Activated naive CD4-positive, alpha-beta T cell treated with anti-CD3 and anti-CD28 coated beads for 36 hours (primary cell): ENCODE measurements around the gene SLC28A3. TPM values are rescaled to one million over a fixed set of nuclear protein-coding genes. Genes with fewer than 3 reads are reported as not detected.

ENCODE experiments used
- CTCF ChIA-PET: fragments of 350-600 bp; sonication (Branson Sonifier 250); formaldehyde crosslinking; loops from one replicate; lab custom pipeline; 2021; ENCODE audit warnings: antibody characterized with exemption; lab: Charles Lee
- DNase-seq: peaks from one replicate; pipeline ENCODE4 v3.0.0-alpha.2; 2020
- H3K27ac Mint-ChIP-seq: one replicate; pipeline ENCODE4 v1.8.0; 2021; ENCODE audit warnings: mild to moderate bottlenecking, mixed read lengths
- H3K27me3 Mint-ChIP-seq: one replicate; pipeline ENCODE4 v1.8.0; 2021; ENCODE audit warnings: low read depth, mixed read lengths
- H3K36me3 Mint-ChIP-seq: one replicate; pipeline ENCODE4 v1.8.0; 2021; ENCODE audit warnings: low read depth, mixed read lengths
- H3K4me1 Mint-ChIP-seq: one replicate; pipeline ENCODE4 v1.8.0; 2021; ENCODE audit warnings: low read depth, mixed read lengths
- H3K4me3 Mint-ChIP-seq: one replicate; pipeline ENCODE4 v1.8.0; 2021; ENCODE audit warnings: mild to moderate bottlenecking, moderate library complexity, mixed read lengths
- H3K9me3 Mint-ChIP-seq: one replicate; pipeline ENCODE4 v1.8.0; 2021; ENCODE audit warnings: mixed read lengths
- intact Hi-C: fragments of 100-400 bp; cut with micrococcal nuclease; formaldehyde crosslinking; loops from one replicate; pipeline ENCODE4 v1.15.1; 2023
- total RNA-seq, 2 experiments: library from RNA; stranded (reverse); gene quantifications; one replicate each; pipeline ENCODE4 v1.2.3, GENCODE V29; 2021

SLC28A3 gene
- total RNA-seq, 2 experiments from 2014 or later = 0.32 to 0.33 TPM

GRCh38 chr9:84317563-84317962, 23.0 kb downstream of the SLC28A3 start:
- intact Hi-C loops = loop anchor here (2.0 to 5.0 kb wide), 3 partner anchors 143 to 695 kb away; partner anchors contain the start of genes HNRNPK, IDNK and RMI1
- DNase-seq = peak; percentile 34
- CTCF ChIA-PET = interaction anchor here (1.0 to 6.0 kb wide), 5 partner anchors 12 to 395 kb away, joined by 3 to 27 read pairs (median 11); no protein-coding TSS in a partner anchor
- Mint-ChIP-seq H3K27me3 (no peaks in the 10 kb centered on the region), H3K27ac (no peak overlapping the region), H3K4me1 (peaks cover 14% of the 10 kb centered on the region), H3K36me3 (no peaks in the 10 kb centered on the region), H3K4me3 (no peak overlapping the region), H3K9me3 (no peaks in the 10 kb centered on the region)

GRCh38 chr9:84315278-84315877, 25.2 kb downstream of the SLC28A3 start:
- Mint-ChIP-seq H3K4me3 (no peak overlapping the region), H3K27me3 (no peaks in the 10 kb centered on the region), H3K9me3 (no peaks in the 10 kb centered on the region), H3K4me1 (peaks cover 14% of the 10 kb centered on the region), H3K36me3 (no peaks in the 10 kb centered on the region), H3K27ac (no peak overlapping the region)
- peak; percentile 79 for DNase-seq
- intact Hi-C loops = loop anchor here (1.0 to 5.0 kb wide), 7 partner anchors 19 to 693 kb away; partner anchors contain the start of genes HNRNPK, IDNK, KIF27 and RMI1
- CTCF ChIA-PET = interaction anchor here (0.6 to 6.0 kb wide), 19 partner anchors 9 to 378 kb away, joined by 3 to 27 read pairs (median 4); no protein-coding TSS in a partner anchor

- no peak for DNase-seq
- Mint-ChIP-seq H3K27me3 (no peaks in the 10 kb centered on the region), H3K4me3 (no peak overlapping the region), H3K36me3 (no peaks in the 10 kb centered on the region), H3K4me1 (peaks cover 14% of the 10 kb centered on the region), H3K9me3 (no peaks in the 10 kb centered on the region), H3K27ac (peak overlapping the region; percentile 44)
- intact Hi-C loops = loop anchor here (2.0 kb wide), 1 partner anchor 90 kb away; no protein-coding TSS in a partner anchor
- CTCF ChIA-PET = interaction anchor here (0.7 to 6.0 kb wide), 12 partner anchors 8 to 929 kb away, joined by 3 to 27 read pairs (median 6); no protein-coding TSS in a partner anchor
Measured at GRCh38 chr9:84314306-84314705, 26.3 kb downstream of the SLC28A3 start.

- H3K4me3 Mint-ChIP-seq = no peak overlapping the region
- intact Hi-C loops = no loop called here
- CTCF ChIA-PET = interaction anchor here (1.0 kb wide), 1 partner anchor 86 kb away, joined by 3 read pairs; no protein-coding TSS in a partner anchor
Measured at GRCh38 chr9:84310883-84311282, 29.7 kb downstream of the SLC28A3 start.

GRCh38 chr9:84305497-84306131, 34.9 kb downstream of the SLC28A3 start:
- Mint-ChIP-seq H3K36me3 (no peaks in the 10 kb centered on the region), H3K27me3 (no peaks in the 10 kb centered on the region), H3K27ac (no peak overlapping the region), H3K9me3 (no peaks in the 10 kb centered on the region), H3K4me3 (no peak overlapping the region), H3K4me1 (peaks cover 14% of the 10 kb centered on the region)
- DNase-seq = no peak
- CTCF ChIA-PET = interaction anchor here (1.2 to 1.9 kb wide), 4 partner anchors 10 to 368 kb away, joined by 3 to 11 read pairs (median 8); no protein-coding TSS in a partner anchor
- intact Hi-C loops = no loop called here

More at GRCh38 chr9:84310883-84311282, 29.7 kb downstream of the SLC28A3 start:
- no peaks in the 10 kb centered on the region for H3K9me3 Mint-ChIP-seq
- peaks cover 14% of the 10 kb centered on the region for H3K4me1 Mint-ChIP-seq
- H3K27me3 Mint-ChIP-seq = no peaks in the 10 kb centered on the region
- no peak for DNase-seq
- H3K27ac Mint-ChIP-seq = no peak overlapping the region
- no peaks in the 10 kb centered on the region for H3K36me3 Mint-ChIP-seq

GRCh38 chr9:84304166-84304565, 36.4 kb downstream of the SLC28A3 start:
- Mint-ChIP-seq H3K27ac (no peak overlapping the region), H3K9me3 (no peaks in the 10 kb centered on the region), H3K4me3 (no peak overlapping the region), H3K27me3 (no peaks in the 10 kb centered on the region), H3K4me1 (peaks cover 14% of the 10 kb centered on the region), H3K36me3 (no peaks in the 10 kb centered on the region)
- intact Hi-C loops = no loop called here
- DNase-seq = no peak
- CTCF ChIA-PET = interaction anchor here (0.6 to 1.5 kb wide), 5 partner anchors 10 to 839 kb away, joined by 3 to 8 read pairs (median 4); no protein-coding TSS in a partner anchor

GRCh38 chr9:84303061-84303460, 37.5 kb downstream of the SLC28A3 start:
- H3K4me3 Mint-ChIP-seq = no peak overlapping the region
- H3K36me3 Mint-ChIP-seq = no peaks in the 10 kb centered on the region
- H3K9me3 Mint-ChIP-seq = no peaks in the 10 kb centered on the region
- H3K4me1 Mint-ChIP-seq = peaks cover 14% of the 10 kb centered on the region
- no peaks in the 10 kb centered on the region for H3K27me3 Mint-ChIP-seq
- no peak for DNase-seq
- CTCF ChIA-PET = no interaction called here
- intact Hi-C loops = no loop called here
- H3K27ac Mint-ChIP-seq = no peak overlapping the region

- no peak for DNase-seq
- intact Hi-C loops = no loop called here
- Mint-ChIP-seq H3K4me1 (peaks cover 26% of the 10 kb centered on the region), H3K27me3 (no peaks in the 10 kb centered on the region), H3K27ac (no peak overlapping the region), H3K4me3 (no peak overlapping the region), H3K9me3 (no peaks in the 10 kb centered on the region), H3K36me3 (no peaks in the 10 kb centered on the region)
- CTCF ChIA-PET = interaction anchor here (0.6 kb wide), 1 partner anchor 381 kb away, joined by 3 read pairs; no protein-coding TSS in a partner anchor
Measured at GRCh38 chr9:84301851-84302250, 38.7 kb downstream of the SLC28A3 start.

GRCh38 chr9:84300271-84300670, 40.3 kb downstream of the SLC28A3 start:
- no peak for DNase-seq
- intact Hi-C loops = no loop called here
- CTCF ChIA-PET = interaction anchor here (0.7 to 1.3 kb wide), 3 partner anchors 16 to 40 kb away, joined by 3 to 4 read pairs (median 4); no protein-coding TSS in a partner anchor
- H3K27me3 Mint-ChIP-seq = no peaks in the 10 kb centered on the region
- no peaks in the 10 kb centered on the region for H3K9me3 Mint-ChIP-seq
- no peak overlapping the region for H3K4me3 Mint-ChIP-seq
- no peaks in the 10 kb centered on the region for H3K36me3 Mint-ChIP-seq
- H3K4me1 Mint-ChIP-seq = peaks cover 41% of the 10 kb centered on the region
- H3K27ac Mint-ChIP-seq = no peak overlapping the region

- peaks cover 67% of the 10 kb centered on the region for H3K4me1 Mint-ChIP-seq
- no peak overlapping the region for H3K4me3 Mint-ChIP-seq
- no peaks in the 10 kb centered on the region for H3K36me3 Mint-ChIP-seq
- no peaks in the 10 kb centered on the region for H3K27me3 Mint-ChIP-seq
- peak overlapping the region; percentile 99 for H3K27ac Mint-ChIP-seq
- CTCF ChIA-PET = interaction anchor here (0.6 to 2.5 kb wide), 4 partner anchors 8 to 360 kb away, joined by 3 to 8 read pairs (median 6); no protein-coding TSS in a partner anchor
- DNase-seq = no peak
- H3K9me3 Mint-ChIP-seq = no peaks in the 10 kb centered on the region
- intact Hi-C loops = loop anchor here (10.0 kb wide), 1 partner anchor 672 kb away; the partner anchor contains the start of gene IDNK
Measured at GRCh38 chr9:84297162-84297821, 43.3 kb downstream of the SLC28A3 start.

GRCh38 chr9:84296146-84296843, 44.3 kb downstream of the SLC28A3 start:
- peak; percentile 83 for DNase-seq
- Mint-ChIP-seq H3K4me3 (peak overlapping the region; percentile 52), H3K4me1 (peaks cover 60% of the 10 kb centered on the region), H3K27me3 (no peaks in the 10 kb centered on the region), H3K27ac (peak overlapping the region; percentile 99), H3K9me3 (no peaks in the 10 kb centered on the region), H3K36me3 (no peaks in the 10 kb centered on the region)
- CTCF ChIA-PET = interaction anchor here (0.6 to 2.7 kb wide), 9 partner anchors 9 to 123 kb away, joined by 3 to 9 read pairs (median 5); no protein-coding TSS in a partner anchor
- intact Hi-C loops = loop anchor here (1.0 to 10.0 kb wide), 10 partner anchors 19 to 1446 kb away; partner anchors contain the start of genes GKAP1, HNRNPK, IDNK and KIF27
